Caco-2 (cell line): ENCODE data around the gene GLRX2. TPM values are rescaled to one million over a fixed set of nuclear protein-coding genes. Genes with fewer than 3 reads are reported as not detected.

ENCODE experiments used
- BruUV-seq: library from RNA; stranded (reverse); fragments of 400-500 nt; replicated peaks from 2 replicates; lab custom pipeline; 2021; lab: Mats Ljungman, UMichigan
- CTCF ChIA-PET: fragments of 300-600 bp; sonication (Branson Sonifier 250); formaldehyde crosslinking; loops from one replicate; lab custom pipeline; 2022; ENCODE audit warnings: antibody characterized with exemption; lab: Charles Lee
- POLR2A ChIA-PET: fragments of 300-600 bp; sonication (Branson Sonifier 250); formaldehyde crosslinking; loops from one replicate; lab custom pipeline; 2022; ENCODE audit warnings: antibody characterized with exemption; lab: Charles Lee
- DNase-seq, 2 experiments: peaks; one replicate each; pipeline versions ENCODE4 v3.0.0 to v3.0.0-alpha.2; 2020 to 2022
- H3K27me3 ChIP-seq: replicated peaks from 2 replicates; pipeline ENCODE4 v1.6.0; 2011; ENCODE audit warnings: low read length; ENCODE audit not compliant: control insufficient read depth, insufficient read depth
- H3K36me3 ChIP-seq: 2 replicates; pipeline ENCODE4 v1.5.1; 2011; ENCODE audit warnings: low read length; ENCODE audit not compliant: control insufficient read depth, insufficient read depth
- H3K4me1 ChIP-seq: fragments of 250-450 bp; sonication (Bioruptor Pico); 2 replicates; pipeline ENCODE4 v1.5.1; 2020; ENCODE audit warnings: mild to moderate bottlenecking
- H3K4me3 ChIP-seq: 2 replicates; pipeline ENCODE4 v1.5.1; 2011; ENCODE audit warnings: low read depth, mild to moderate bottlenecking, control low read depth, low read length
- H3K9me3 ChIP-seq: fragments of 250-450 bp; sonication (Bioruptor Pico); 2 replicates; pipeline ENCODE4 v1.5.1; 2020; ENCODE audit warnings: mild to moderate bottlenecking, moderate library complexity
- H3K27ac Mint-ChIP-seq: one replicate; pipeline ENCODE4 v1.8.0; 2022; ENCODE audit warnings: mixed read lengths; ENCODE audit not compliant: unreplicated experiment
- H3K27me3 Mint-ChIP-seq: one replicate; pipeline ENCODE4 v1.8.0; 2022; ENCODE audit warnings: mixed read lengths; ENCODE audit not compliant: insufficient read depth, unreplicated experiment
- H3K36me3 Mint-ChIP-seq: one replicate; pipeline ENCODE4 v1.8.0; 2022; ENCODE audit warnings: mild to moderate bottlenecking, mixed read lengths; ENCODE audit not compliant: insufficient read depth, unreplicated experiment
- H3K4me1 Mint-ChIP-seq: one replicate; pipeline ENCODE4 v1.8.0; 2022; ENCODE audit warnings: low read depth, mixed read lengths; ENCODE audit not compliant: unreplicated experiment
- H3K4me3 Mint-ChIP-seq: one replicate; pipeline ENCODE4 v1.8.0; 2022; ENCODE audit warnings: mild to moderate bottlenecking, moderate library complexity, mixed read lengths; ENCODE audit not compliant: unreplicated experiment
- H3K9me3 Mint-ChIP-seq: one replicate; pipeline ENCODE4 v1.8.0; 2022; ENCODE audit warnings: mixed read lengths; ENCODE audit not compliant: unreplicated experiment
- intact Hi-C: fragments of 100-400 bp; cut with micrococcal nuclease; formaldehyde crosslinking; loops from one replicate; pipeline ENCODE4 v1.10.0; 2022; ENCODE audit not compliant: unreplicated experiment
- total RNA-seq: library from RNA; stranded (reverse); gene quantifications from 2 replicates; pipeline ENCODE4 v1.2.3, GENCODE V29; 2022
- TF ChIP-seq, protein P1 (sequence below), 2 experiments: fragments of 200-600 bp in 1 of 2; IDR thresholded peaks; 1 replicate in 1 of 2; 2 replicates in 1 of 2; pipeline versions ENCODE4 v1.5.1 to v1.8.0; 2011 to 2022; ENCODE audit warnings: antibody characterized with exemption in 1 of 2, control low read depth in 1 of 2, inconsistent platforms in 1 of 2, low read depth in 1 of 2, low read length in 1 of 2, mild to moderate bottlenecking in 1 of 2, moderate library complexity in 1 of 2; ENCODE audit not compliant: insufficient read depth in 1 of 2, severe bottlenecking in 1 of 2, unreplicated experiment in 1 of 2

Gene GLRX2
- total RNA-seq, 1 experiment from 2014 or later = 20.7 TPM

DNA sequence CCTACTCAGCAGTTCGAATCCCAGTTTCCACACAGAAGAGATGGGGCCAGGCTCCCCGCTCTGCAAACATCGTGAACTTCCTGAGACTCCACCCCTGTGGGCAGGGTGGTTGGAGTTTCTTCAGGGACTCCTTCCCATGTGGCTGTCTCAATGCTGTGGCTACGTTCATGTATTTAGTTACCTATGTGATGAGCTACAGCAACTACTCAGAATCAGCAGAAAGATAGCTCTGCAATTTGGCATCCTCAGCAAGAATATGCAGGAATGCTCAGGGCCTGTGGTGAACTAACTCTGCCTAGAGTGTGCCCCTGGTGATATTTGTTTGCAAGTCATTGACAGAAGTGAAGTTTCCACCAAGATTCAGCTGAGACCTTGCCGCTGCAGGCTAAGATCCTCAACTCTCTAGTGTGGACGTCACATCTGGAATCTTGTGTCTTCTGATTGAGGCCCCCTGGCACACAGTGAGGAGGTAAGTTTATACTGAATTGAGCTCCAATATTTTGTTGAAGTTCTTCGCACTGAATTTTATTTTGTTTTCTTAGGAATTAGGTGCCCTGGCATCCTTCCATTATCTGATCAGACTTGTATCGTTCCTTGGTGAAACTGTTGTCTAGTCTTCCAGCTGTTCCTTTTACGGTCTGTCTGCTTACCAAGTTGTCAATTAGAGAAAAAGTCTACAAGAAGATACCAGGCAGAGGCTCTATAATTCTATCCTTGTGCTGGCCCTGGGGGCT is 8.2 kb upstream of the GLRX2 start:
- H3K9me3 Mint-ChIP-seq = no peaks in the 10 kb centered on the region
- peaks cover 36% of the 10 kb centered on the region for H3K4me1 ChIP-seq
- peaks cover 24% of the 10 kb centered on the region for H3K4me1 Mint-ChIP-seq
- no peak for DNase-seq
- TF ChIP-seq, protein P1, sequence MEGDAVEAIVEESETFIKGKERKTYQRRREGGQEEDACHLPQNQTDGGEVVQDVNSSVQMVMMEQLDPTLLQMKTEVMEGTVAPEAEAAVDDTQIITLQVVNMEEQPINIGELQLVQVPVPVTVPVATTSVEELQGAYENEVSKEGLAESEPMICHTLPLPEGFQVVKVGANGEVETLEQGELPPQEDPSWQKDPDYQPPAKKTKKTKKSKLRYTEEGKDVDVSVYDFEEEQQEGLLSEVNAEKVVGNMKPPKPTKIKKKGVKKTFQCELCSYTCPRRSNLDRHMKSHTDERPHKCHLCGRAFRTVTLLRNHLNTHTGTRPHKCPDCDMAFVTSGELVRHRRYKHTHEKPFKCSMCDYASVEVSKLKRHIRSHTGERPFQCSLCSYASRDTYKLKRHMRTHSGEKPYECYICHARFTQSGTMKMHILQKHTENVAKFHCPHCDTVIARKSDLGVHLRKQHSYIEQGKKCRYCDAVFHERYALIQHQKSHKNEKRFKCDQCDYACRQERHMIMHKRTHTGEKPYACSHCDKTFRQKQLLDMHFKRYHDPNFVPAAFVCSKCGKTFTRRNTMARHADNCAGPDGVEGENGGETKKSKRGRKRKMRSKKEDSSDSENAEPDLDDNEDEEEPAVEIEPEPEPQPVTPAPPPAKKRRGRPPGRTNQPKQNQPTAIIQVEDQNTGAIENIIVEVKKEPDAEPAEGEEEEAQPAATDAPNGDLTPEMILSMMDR (IDR thresholded peaks at IDR 0.05; ENCODE audit: insufficient read depth in 1 of 2, low read depth in 1 of 2, low read length in 1 of 2, severe bottlenecking in 1 of 2, unreplicated experiment in 1 of 2) = no peak
- no peak overlapping the region for H3K4me3 ChIP-seq
- H3K27me3 ChIP-seq = no peaks in the 10 kb centered on the region
- peaks cover 11% of the 10 kb centered on the region for H3K36me3 Mint-ChIP-seq
- H3K9me3 ChIP-seq = no peaks in the 10 kb centered on the region
- intact Hi-C loops = no loop called here
- BruUV-seq = no TSS peak
- no peaks in the 10 kb centered on the region for H3K27me3 Mint-ChIP-seq
- no peak overlapping the region for H3K4me3 Mint-ChIP-seq
- CTCF ChIA-PET = no interaction called here
- no peaks in the 10 kb centered on the region for H3K36me3 ChIP-seq
- POLR2A ChIA-PET = no interaction called here
- peak overlapping the region; percentile 32 for H3K27ac Mint-ChIP-seq

DNA sequence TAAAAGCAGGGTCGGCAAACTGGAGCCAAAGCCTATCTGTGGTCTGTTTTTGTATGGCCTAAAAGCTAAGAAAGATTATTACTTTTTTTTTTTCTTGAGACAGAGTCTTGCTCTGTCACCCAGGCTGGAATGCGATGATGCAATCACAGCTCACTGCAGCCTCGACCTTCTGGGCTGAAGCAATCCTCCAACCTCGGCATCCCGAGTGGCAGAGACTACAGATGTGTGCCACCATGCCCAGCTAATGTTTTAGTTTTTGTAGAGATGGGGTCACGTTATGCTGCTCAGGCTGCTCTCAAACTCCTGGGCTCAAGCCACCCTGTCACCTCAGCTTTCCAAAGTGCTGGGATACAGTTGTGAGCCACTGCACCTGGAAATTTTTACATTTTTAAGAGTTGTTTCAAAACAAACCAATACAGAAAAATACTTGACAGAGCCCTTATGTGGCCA is 6.5 kb upstream of the GLRX2 start:
- Histone ChIP-seq H3K4me1 (peaks cover 36% of the 10 kb centered on the region), H3K27me3 (no peaks in the 10 kb centered on the region), H3K9me3 (no peaks in the 10 kb centered on the region), H3K4me3 (no peak overlapping the region), H3K36me3 (no peaks in the 10 kb centered on the region)
- peak overlapping the region; percentile 61 for H3K27ac Mint-ChIP-seq
- peaks cover 23% of the 10 kb centered on the region for H3K4me1 Mint-ChIP-seq
- intact Hi-C loops = loop anchor here (1.0 kb wide), 1 partner anchor 10 kb away; no protein-coding TSS in a partner anchor
- CTCF ChIA-PET = no interaction called here
- BruUV-seq = no TSS peak
- peak overlapping the region; percentile 56 for H3K4me3 Mint-ChIP-seq
- peaks cover 4% of the 10 kb centered on the region for H3K36me3 Mint-ChIP-seq
- H3K27me3 Mint-ChIP-seq = no peaks in the 10 kb centered on the region
- peak; percentile 74 to 75 for DNase-seq
- no peaks in the 10 kb centered on the region for H3K9me3 Mint-ChIP-seq
- POLR2A ChIA-PET = no interaction called here
- TF ChIP-seq, protein P1 (IDR thresholded peaks at IDR 0.05; ENCODE audit: insufficient read depth in 1 of 2, low read depth in 1 of 2, low read length in 1 of 2, severe bottlenecking in 1 of 2, unreplicated experiment in 1 of 2) = no peak

DNA sequence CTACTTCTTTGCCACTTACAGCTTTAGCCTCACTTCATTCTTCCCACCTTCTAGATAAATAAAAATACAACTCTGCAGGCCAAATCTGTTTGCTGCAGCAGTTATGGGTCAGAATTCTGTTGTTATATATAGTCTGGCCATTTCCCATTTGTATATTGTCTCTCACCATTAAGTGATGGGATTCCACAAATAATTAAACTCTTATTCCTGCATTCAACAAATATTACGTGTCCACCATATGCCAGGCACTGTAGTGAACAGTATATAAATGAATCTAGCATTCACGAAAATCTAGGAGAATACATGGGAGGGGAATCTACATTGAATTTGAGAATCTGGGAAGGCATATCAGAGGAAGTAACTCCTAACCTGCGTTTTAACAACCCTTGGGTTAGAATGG is 5.7 kb upstream of the GLRX2 start:
- Histone ChIP-seq H3K36me3 (no peaks in the 10 kb centered on the region), H3K9me3 (no peaks in the 10 kb centered on the region), H3K4me1 (peaks cover 36% of the 10 kb centered on the region), H3K4me3 (no peak overlapping the region), H3K27me3 (no peaks in the 10 kb centered on the region)
- no peaks in the 10 kb centered on the region for H3K36me3 Mint-ChIP-seq
- no peaks in the 10 kb centered on the region for H3K27me3 Mint-ChIP-seq
- no peaks in the 10 kb centered on the region for H3K9me3 Mint-ChIP-seq
- POLR2A ChIA-PET = no interaction called here
- TF ChIP-seq, protein P1 (IDR thresholded peaks at IDR 0.05; ENCODE audit: insufficient read depth in 1 of 2, low read depth in 1 of 2, low read length in 1 of 2, severe bottlenecking in 1 of 2, unreplicated experiment in 1 of 2) = no peak
- H3K27ac Mint-ChIP-seq = peak overlapping the region; percentile 61
- intact Hi-C loops = loop anchor here (1.0 kb wide), 1 partner anchor 10 kb away; no protein-coding TSS in a partner anchor
- no TSS peak for BruUV-seq
- peaks cover 15% of the 10 kb centered on the region for H3K4me1 Mint-ChIP-seq
- H3K4me3 Mint-ChIP-seq = no peak overlapping the region
- CTCF ChIA-PET = no interaction called here
- no peak for DNase-seq
